Upper lobe of left lung (tissue), 6 donors: Measurements from ENCODE around the gene MCRIP1. TPM values are rescaled to one million over a fixed set of nuclear protein-coding genes. Genes with fewer than 3 reads are reported as not detected.
A peak's percentile ranks its signal among the peaks of the same experiment; 100 is the strongest.

Source experiments
- ATAC-seq, 2 donors: fragments of 200-7000 bp; cut with Tn5 transposase; one replicate each; pipeline ENCODE4 v1.9.1; 2022; ENCODE audit warnings: mild to moderate bottlenecking in 2 of 2, moderate library complexity in 2 of 2; ENCODE audit not compliant: low FRiP score in 2 of 2
- DNase-seq, 2 donors: peaks; one replicate each; pipeline ENCODE4 v3.0.0-alpha.2; 2019 to 2020
- H3K27ac ChIP-seq, 4 donors: fragments of 200-600 bp; sonication (generic); one replicate each; pipeline ENCODE4 v1.5.1; 2016 to 2019
- H3K27me3 ChIP-seq, 4 donors: fragments of 200-600 bp; sonication (generic); one replicate each; pipeline ENCODE4 v1.5.1; 2017 to 2019
- H3K36me3 ChIP-seq, 4 donors: fragments of 200-600 bp; sonication (generic); one replicate each; pipeline ENCODE4 v1.5.1; 2016 to 2019
- H3K4me1 ChIP-seq, 4 donors: fragments of 200-600 bp; sonication (generic); one replicate each; pipeline ENCODE4 v1.5.1; 2018 to 2019
- H3K4me3 ChIP-seq, 4 donors: fragments of 200-600 bp; sonication (generic); one replicate each; pipeline ENCODE4 v1.5.1; 2017 to 2019; ENCODE audit warnings: mild to moderate bottlenecking in 2 of 4, moderate library complexity in 1 of 4
- H3K9me3 ChIP-seq, 4 donors: fragments of 200-600 bp; sonication (generic); one replicate each; pipeline ENCODE4 v1.5.1; 2018 to 2019
- EP300 ChIP-seq, 4 donors: sonication (generic); formaldehyde crosslinking; IDR thresholded peaks; one replicate each; pipeline ENCODE4 v1.5.1; 2017; ENCODE audit warnings: antibody characterized with exemption in 4 of 4, control low read depth in 2 of 4
- POLR2A ChIP-seq, 4 donors: fragments of 450-650 bp; IDR thresholded peaks; one replicate each; pipeline ENCODE4 v1.5.1; 2016 to 2017; ENCODE audit warnings: antibody characterized with exemption in 4 of 4, mild to moderate bottlenecking in 2 of 4
- POLR2AphosphoS5 ChIP-seq, 2 donors: sonication (generic); formaldehyde crosslinking; IDR thresholded peaks; one replicate each; pipeline ENCODE4 v1.5.1; 2017; ENCODE audit warnings: antibody characterized with exemption in 2 of 2
- WGBS, 2 donors: methylation state at CpG; one replicate each; pipeline ENCODE4 v1.1.5; 2017 to 2018; 5-methylcytosine and 5-hydroxymethylcytosine counted together
- total RNA-seq, 6 donors: library from RNA; depleted of rRNA in 4 of 6; stranded (reverse); fragments of >200 nt in 4 of 6; gene quantifications; one replicate each; pipeline versions ENCODE4 v1.1.0 to v1.2.1, GENCODE V29; 2016 to 2021
- TF ChIP-seq, protein P1 (sequence below), 6 experiments: fragments of 450-650 bp in 4 of 6; fragments of 200-600 bp in 2 of 6; sonication (generic) in 2 of 6; IDR thresholded peaks; one replicate each; pipeline ENCODE4 v1.5.1; 2016 to 2019; ENCODE audit warnings: antibody characterized with exemption in 6 of 6
- donor health status: DM: no; HTN: no; CAD: no; lungs with moderate emphysema.
- donor health status: DM: no; HTN: yes; CAD: no; lungs with severe emphysema.

The MCRIP1 gene
- total RNA-seq, 6 donors from 2014 or later, result 30.1 to 106 (median 70.1) TPM

DNA sequence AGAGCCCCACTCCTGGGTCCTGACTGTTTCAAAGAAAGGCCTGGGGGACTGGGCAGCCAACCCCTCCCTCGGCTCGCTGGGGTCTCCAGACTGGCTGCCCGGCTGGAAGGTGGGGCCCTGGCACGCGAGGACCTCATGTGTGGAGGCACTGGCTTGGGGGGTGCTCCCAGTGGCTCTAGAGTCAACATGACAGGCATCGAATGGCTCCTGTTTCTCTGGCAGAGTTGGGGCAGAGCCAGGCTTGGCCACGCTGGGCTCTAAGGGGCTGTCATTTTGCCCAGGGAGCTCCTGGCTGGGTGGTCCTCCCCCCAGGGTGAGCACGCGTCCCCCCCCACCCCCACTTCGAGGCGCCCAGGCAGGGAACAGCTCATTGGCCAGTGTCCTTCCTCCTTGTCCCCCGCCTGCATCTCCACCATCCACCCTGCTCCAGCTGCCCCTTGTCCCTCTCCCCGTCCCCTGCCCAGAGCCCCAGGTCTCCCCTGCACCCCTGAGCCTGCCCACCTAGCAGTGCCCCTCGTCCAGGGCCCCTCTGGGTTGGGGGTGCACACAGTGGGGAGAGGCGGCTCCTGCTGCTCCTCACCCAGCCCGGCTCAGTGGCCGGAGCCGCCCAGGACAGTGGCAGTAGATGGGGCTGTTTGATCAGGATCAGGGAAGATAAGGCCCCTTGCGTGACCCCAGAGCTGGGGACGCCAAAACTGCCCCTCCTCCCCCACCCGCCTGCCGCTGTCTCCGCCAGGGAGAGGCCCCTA lies 26.5 kb downstream of the MCRIP1 start:
- 19 to 23% methylated on average over 9 to 22 of the region's 23 CpGs for WGBS, 2 donors
- TF ChIP-seq POLR2A (IDR thresholded peaks at IDR 0.05) (no peak), POLR2AphosphoS5 (IDR thresholded peaks at IDR 0.05) (no peak), EP300 (IDR thresholded peaks at IDR 0.05) (no peak)
- TF ChIP-seq, protein P1, sequence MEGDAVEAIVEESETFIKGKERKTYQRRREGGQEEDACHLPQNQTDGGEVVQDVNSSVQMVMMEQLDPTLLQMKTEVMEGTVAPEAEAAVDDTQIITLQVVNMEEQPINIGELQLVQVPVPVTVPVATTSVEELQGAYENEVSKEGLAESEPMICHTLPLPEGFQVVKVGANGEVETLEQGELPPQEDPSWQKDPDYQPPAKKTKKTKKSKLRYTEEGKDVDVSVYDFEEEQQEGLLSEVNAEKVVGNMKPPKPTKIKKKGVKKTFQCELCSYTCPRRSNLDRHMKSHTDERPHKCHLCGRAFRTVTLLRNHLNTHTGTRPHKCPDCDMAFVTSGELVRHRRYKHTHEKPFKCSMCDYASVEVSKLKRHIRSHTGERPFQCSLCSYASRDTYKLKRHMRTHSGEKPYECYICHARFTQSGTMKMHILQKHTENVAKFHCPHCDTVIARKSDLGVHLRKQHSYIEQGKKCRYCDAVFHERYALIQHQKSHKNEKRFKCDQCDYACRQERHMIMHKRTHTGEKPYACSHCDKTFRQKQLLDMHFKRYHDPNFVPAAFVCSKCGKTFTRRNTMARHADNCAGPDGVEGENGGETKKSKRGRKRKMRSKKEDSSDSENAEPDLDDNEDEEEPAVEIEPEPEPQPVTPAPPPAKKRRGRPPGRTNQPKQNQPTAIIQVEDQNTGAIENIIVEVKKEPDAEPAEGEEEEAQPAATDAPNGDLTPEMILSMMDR (IDR thresholded peaks at IDR 0.05), result no peak
- peak in 1 of 2 donors; percentile 60 for DNase-seq
- peaks cover 9 to 24% (median 15%) of the 10 kb centered on the region in 4 donors for H3K4me1 ChIP-seq
- no peak overlapping the region for H3K4me3 ChIP-seq
- no peak for ATAC-seq
- H3K27me3 ChIP-seq, result peaks cover 0 to 65% (median 33%) of the 10 kb centered on the region in 4 donors
- no peak overlapping the region for H3K27ac ChIP-seq
- H3K36me3 ChIP-seq, result no peaks in the 10 kb centered on the region
- no peaks in the 10 kb centered on the region for H3K9me3 ChIP-seq

DNA sequence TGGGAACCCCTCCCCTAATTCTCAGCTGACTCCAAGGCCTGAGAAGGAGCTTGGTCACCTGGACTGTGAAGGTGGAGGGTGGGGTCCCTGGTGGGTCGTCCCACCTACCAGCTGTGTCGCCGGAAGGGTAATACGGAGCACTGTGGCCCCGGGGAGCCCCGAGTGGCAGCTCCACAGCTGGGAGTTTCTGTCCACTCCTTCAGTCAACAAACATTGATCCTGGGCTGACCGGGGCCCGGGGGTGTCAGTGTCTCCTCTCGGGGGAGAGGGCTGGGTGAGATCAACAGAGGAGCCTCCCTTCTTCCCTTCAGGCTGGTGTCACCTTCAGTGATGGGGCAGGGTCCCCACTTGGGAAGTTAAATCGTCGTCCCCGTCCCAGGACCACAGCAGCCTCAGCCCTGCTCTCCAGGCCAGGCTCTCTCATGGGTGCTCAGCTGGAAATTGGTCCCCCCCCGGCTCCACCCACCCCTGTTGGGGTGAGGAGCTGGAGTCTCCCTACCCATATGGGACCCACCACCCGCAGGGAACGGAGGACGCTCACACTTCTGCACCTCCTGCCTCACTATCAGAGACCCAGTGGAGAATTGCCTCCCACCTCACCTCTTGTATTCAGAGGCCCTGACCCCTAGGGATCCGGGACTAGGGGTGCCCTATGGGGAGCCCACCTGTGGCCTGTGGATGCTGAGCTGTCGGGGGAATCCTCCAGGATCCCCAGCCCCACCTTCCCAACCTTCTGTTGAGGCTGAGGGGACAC lies 27.2 kb downstream of the MCRIP1 start:
- 43 to 74% methylated on average over 4 to 18 of the region's 18 CpGs for WGBS, 2 donors
- no peak for TF ChIP-seq POLR2AphosphoS5 (IDR thresholded peaks at IDR 0.05)
- TF ChIP-seq, protein P1 (IDR thresholded peaks at IDR 0.05), result no peak
- no peak for TF ChIP-seq POLR2A (IDR thresholded peaks at IDR 0.05)
- no peak for TF ChIP-seq EP300 (IDR thresholded peaks at IDR 0.05)

DNA sequence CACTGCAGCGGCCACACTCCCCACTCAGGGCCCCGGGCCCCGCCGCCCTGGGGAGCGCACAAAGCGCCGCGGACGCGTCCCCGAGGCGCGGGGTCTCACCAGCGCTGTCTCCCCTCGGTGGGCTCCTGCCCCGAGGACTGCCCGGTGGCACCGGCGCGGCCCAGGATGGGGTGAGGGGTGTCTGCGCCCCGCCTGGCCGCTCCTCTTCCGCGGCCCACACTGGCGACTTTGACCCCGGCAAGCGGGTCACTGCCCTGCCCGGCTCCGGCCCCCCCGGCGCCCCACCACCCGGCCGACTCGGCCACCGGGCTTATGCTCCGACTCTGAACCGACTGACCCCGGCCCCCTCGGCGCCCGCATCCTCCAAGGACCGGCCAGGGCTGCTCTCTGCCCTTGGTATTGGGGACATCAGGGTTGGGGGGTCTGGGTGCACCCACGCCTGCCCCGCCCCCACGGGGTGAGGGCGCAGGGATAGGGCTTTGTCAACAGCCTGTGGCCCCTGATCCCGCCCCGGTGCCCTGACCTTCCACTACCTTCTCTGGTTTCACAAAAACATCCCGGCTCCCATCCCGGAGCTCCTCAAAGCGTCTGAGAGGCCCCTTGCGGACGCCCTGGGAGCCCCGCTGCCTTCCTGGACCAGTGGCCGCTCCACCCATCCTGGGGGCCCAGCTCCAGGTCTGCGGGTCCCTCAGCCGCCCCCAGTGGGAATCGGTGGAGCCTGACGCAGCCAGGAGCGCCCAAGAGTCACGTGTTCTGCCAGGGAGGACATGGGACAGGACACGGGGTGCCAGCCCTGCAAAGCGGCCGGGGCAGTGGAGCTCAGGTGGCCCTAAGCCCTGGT lies 28.3 kb downstream of the MCRIP1 start:
- TF ChIP-seq EP300 (IDR thresholded peaks at IDR 0.05) (no peak), POLR2AphosphoS5 (IDR thresholded peaks at IDR 0.05) (no peak), POLR2A (IDR thresholded peaks at IDR 0.05) (no peak)
- TF ChIP-seq, protein P1 (IDR thresholded peaks at IDR 0.05), result no peak
- WGBS, 2 donors, result 0% methylated on average over 45 of the region's 65 CpGs; no CpG with 5 or more reads in 1 of the 2 donors
- peak overlapping the region in 2 of 4 donors; percentile 8 to 10 for H3K4me3 ChIP-seq
- no peak overlapping the region for H3K27ac ChIP-seq
- no peaks in the 10 kb centered on the region for H3K9me3 ChIP-seq
- no peaks in the 10 kb centered on the region for H3K36me3 ChIP-seq
- H3K27me3 ChIP-seq, result peaks cover 0 to 61% (median 35%) of the 10 kb centered on the region in 4 donors
- peaks cover 9 to 24% (median 15%) of the 10 kb centered on the region in 4 donors for H3K4me1 ChIP-seq
- ATAC-seq (no peak), DNase-seq (peak in 1 of 2 donors; percentile 85)

More for the DNA sequence above, 27.2 kb downstream of the MCRIP1 start:
- H3K27me3 ChIP-seq, result peaks cover 0 to 65% (median 35%) of the 10 kb centered on the region in 4 donors
- no peaks in the 10 kb centered on the region for H3K9me3 ChIP-seq
- ATAC-seq (no peak), DNase-seq (no peak)
- no peak overlapping the region for H3K4me3 ChIP-seq
- no peaks in the 10 kb centered on the region for H3K36me3 ChIP-seq
- H3K4me1 ChIP-seq, result peaks cover 9 to 24% (median 15%) of the 10 kb centered on the region in 4 donors
- H3K27ac ChIP-seq, result no peak overlapping the region

DNA sequence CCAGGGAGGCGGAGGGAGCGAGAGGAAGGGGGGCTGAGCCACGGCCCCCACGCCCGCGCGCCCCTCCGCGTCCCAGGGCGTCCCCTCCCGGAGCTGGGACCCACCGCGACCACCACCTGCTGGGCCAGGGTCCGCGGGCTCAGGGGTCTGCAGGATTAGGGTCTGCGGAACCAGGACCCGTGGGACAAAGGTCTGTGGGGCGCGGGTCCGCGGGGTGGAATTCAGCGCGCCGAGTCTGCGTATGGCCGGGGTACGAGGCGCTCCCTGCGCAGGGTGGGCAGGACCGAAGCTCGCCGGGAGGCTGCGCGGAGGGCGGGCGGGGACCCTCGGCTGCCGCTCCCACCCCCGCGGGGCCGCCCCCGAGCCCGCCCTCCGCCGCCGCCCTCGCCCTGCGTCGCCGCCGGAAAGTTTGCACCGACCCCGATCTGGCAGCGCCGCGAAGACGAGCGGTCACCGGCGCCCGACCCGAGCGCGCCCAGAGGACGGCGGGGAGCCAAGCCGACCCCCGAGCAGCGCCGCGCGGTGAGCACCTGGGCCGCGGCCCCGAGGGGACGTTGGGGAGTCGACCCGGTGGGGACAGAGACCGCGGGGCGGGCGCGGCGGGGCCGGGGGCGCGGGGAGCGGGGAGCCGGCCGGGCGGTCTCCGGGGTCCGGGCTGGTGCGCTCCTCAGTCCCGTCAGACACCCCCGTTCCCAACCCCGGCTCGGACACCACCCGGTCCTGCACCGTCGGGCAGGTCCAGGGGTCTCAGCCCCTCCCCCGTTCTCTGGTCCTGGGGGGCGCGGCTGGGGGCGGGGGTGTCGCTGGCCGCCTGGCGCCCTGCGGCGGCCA lies 29.1 kb downstream of the MCRIP1 start, which contains the start of gene GCGR:
Gene GCGR (plus strand): TSS at position 423 of the 831 bp plus-strand sequence. CDS start 4,869 bp downstream, outside the sequence.
- TF ChIP-seq, protein P1 (IDR thresholded peaks at IDR 0.05), result no peak
- no peak for TF ChIP-seq EP300 (IDR thresholded peaks at IDR 0.05)
- Histone ChIP-seq H3K4me1 (peaks cover 9 to 24% (median 15%) of the 10 kb centered on the region in 4 donors), H3K4me3 (peak within 1 kb of the TSS in 3 of 4 donors; percentile 8 to 15 (median 10)), H3K27ac (no peak within 1 kb of the TSS), H3K27me3 (peaks cover 0 to 57% (median 35%) of the 10 kb centered on the region in 4 donors), H3K36me3 (no peaks in the 10 kb centered on the region), H3K9me3 (no peaks in the 10 kb centered on the region)
- 2 to 3% methylated on average over 13 to 17 of the region's 110 CpGs for WGBS, 2 donors
- ATAC-seq, result no peak
- peak in 1 of 2 donors; percentile 81 for DNase-seq
